Uterus (tissue), 4 donors: Measurements from ENCODE around the gene TMBIM1. TPM values are rescaled to one million over a fixed set of nuclear protein-coding genes. Genes with fewer than 3 reads are reported as not detected.
A peak's percentile ranks its signal among the peaks of the same experiment; 100 is the strongest.
"Not testable (repeated sequence)": the region's sequence is repeated elsewhere in the genome, so short reads cannot be mapped to it uniquely, and the experiment has no call there.

Source experiments
- DNase-seq, 2 donors: peaks; one replicate each; pipeline ENCODE4 v3.0.0-alpha.2; 2019 to 2020
- H3K27ac ChIP-seq, 2 donors: fragments of 200-600 bp; sonication (generic); 1 replicate in 1 of 2; 2 replicates in 1 of 2; pipeline ENCODE4 v1.5.1; 2016 to 2018
- H3K27me3 ChIP-seq, 2 donors: fragments of 200-600 bp; sonication (generic); one replicate each; pipeline ENCODE4 v1.5.1; 2018 to 2019; ENCODE audit warnings: control low read depth in 1 of 2
- H3K36me3 ChIP-seq, 2 donors: fragments of 200-600 bp; sonication (generic); one replicate each; pipeline ENCODE4 v1.5.1; 2019; ENCODE audit warnings: control low read depth in 1 of 2
- H3K4me1 ChIP-seq, 2 donors: fragments of 200-600 bp; sonication (generic); one replicate each; pipeline ENCODE4 v1.5.1; 2018 to 2019; ENCODE audit warnings: control low read depth in 1 of 2
- H3K4me3 ChIP-seq, 2 donors: fragments of 200-600 bp; sonication (generic); 1 replicate in 1 of 2; 2 replicates in 1 of 2; pipeline ENCODE4 v1.5.1; 2018 to 2019; ENCODE audit warnings: mild to moderate bottlenecking in 1 of 2
- H3K9me3 ChIP-seq, 2 donors: fragments of 200-600 bp; sonication (generic); one replicate each; pipeline ENCODE4 v1.5.1; 2019; ENCODE audit warnings: control low read depth in 1 of 2
- POLR2A ChIP-seq, 2 donors: fragments of 450-650 bp; IDR thresholded peaks; one replicate each; pipeline ENCODE4 v1.6.1; 2016; ENCODE audit warnings: antibody characterized with exemption in 2 of 2, mild to moderate bottlenecking in 1 of 2, moderate library complexity in 1 of 2
- intact Hi-C: fragments of 100-400 bp; cut with DNase I; formaldehyde crosslinking; loops from one replicate; pipeline ENCODE4 v1.15.1; 2023; ENCODE audit warnings: low total_unique reads
- total RNA-seq, 4 donors: library from RNA; depleted of rRNA in 3 of 4; stranded (reverse); fragments of >200 nt in 3 of 4; gene quantifications; one replicate each; pipeline versions ENCODE4 v1.1.0 to v1.2.4, GENCODE V29; 2014 to 2023
- TF ChIP-seq, protein P1 (sequence below), 4 experiments: fragments of 200-600 bp in 2 of 4; fragments of 450-650 bp in 2 of 4; sonication (generic) in 2 of 4; IDR thresholded peaks; one replicate each; pipeline ENCODE4 v1.5.1; 2016 to 2019; ENCODE audit warnings: antibody characterized with exemption in 4 of 4, mild to moderate bottlenecking in 2 of 4, moderate library complexity in 1 of 4
- donor health status: DM: yes; HTN: yes; CAD: no.

TMBIM1 gene
- total RNA-seq, 4 donors from 2014 or later = 112 to 166 (median 120) TPM

DNA sequence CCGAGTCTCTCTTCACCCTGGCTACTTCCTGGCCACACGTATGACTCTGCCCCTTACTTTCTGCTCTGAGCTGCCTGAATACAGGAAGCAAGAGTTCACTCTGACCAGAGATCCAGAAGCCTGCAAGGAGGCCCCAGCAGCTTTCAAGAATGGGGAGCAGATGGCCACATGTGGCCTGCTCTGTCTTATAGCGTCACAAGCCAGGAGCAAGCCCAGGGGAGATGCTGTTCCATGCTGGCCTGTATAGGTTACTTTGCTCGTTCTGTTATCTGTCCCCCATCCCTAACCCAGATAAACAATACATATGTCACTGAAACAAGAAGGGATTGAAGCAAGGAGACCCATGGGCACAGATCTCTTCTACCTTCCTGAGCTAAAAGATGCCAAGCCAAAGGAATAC is 17.7 kb downstream of the TMBIM1 start:
- Histone ChIP-seq H3K27me3 (no peaks in the 10 kb centered on the region), H3K4me3 (no peak overlapping the region), H3K27ac (peak overlapping the region in 1 of 2 donors; percentile 86), H3K4me1 (peaks cover 11 to 16% of the 10 kb centered on the region in 2 donors), H3K9me3 (no peaks in the 10 kb centered on the region), H3K36me3 (no peaks in the 10 kb centered on the region)
- TF ChIP-seq, protein P1, sequence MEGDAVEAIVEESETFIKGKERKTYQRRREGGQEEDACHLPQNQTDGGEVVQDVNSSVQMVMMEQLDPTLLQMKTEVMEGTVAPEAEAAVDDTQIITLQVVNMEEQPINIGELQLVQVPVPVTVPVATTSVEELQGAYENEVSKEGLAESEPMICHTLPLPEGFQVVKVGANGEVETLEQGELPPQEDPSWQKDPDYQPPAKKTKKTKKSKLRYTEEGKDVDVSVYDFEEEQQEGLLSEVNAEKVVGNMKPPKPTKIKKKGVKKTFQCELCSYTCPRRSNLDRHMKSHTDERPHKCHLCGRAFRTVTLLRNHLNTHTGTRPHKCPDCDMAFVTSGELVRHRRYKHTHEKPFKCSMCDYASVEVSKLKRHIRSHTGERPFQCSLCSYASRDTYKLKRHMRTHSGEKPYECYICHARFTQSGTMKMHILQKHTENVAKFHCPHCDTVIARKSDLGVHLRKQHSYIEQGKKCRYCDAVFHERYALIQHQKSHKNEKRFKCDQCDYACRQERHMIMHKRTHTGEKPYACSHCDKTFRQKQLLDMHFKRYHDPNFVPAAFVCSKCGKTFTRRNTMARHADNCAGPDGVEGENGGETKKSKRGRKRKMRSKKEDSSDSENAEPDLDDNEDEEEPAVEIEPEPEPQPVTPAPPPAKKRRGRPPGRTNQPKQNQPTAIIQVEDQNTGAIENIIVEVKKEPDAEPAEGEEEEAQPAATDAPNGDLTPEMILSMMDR (IDR thresholded peaks at IDR 0.05) = no peak
- TF ChIP-seq POLR2A (IDR thresholded peaks at IDR 0.05) = no peak
- no peak for DNase-seq
- intact Hi-C loops = no loop called here

DNA sequence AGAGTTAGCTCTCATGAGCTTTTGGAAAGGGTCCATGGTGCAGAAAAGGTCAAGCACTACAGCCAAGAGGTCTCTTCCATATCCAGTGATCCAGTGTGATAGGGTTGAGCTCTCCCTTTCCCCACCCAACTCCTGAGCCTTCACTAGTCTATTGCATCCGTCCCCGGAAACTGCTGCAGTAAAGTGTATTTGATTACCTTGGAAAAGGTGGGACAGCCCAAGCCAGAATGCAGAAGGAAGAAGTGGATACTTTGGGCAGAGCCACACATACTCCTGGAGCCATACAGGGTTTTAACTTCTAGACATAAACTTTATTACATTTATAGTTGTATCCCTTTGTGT is 18.4 kb downstream of the TMBIM1 start:
- DNase-seq = no peak
- Histone ChIP-seq H3K36me3 (no peaks in the 10 kb centered on the region), H3K27me3 (no peaks in the 10 kb centered on the region), H3K4me3 (no peak overlapping the region), H3K27ac (peak overlapping the region; percentile 76 to 86), H3K4me1 (peaks cover 11 to 20% of the 10 kb centered on the region in 2 donors), H3K9me3 (no peaks in the 10 kb centered on the region)
- intact Hi-C loops = no loop called here
- TF ChIP-seq, protein P1 (IDR thresholded peaks at IDR 0.05) = no peak
- TF ChIP-seq POLR2A (IDR thresholded peaks at IDR 0.05) = no peak

DNA sequence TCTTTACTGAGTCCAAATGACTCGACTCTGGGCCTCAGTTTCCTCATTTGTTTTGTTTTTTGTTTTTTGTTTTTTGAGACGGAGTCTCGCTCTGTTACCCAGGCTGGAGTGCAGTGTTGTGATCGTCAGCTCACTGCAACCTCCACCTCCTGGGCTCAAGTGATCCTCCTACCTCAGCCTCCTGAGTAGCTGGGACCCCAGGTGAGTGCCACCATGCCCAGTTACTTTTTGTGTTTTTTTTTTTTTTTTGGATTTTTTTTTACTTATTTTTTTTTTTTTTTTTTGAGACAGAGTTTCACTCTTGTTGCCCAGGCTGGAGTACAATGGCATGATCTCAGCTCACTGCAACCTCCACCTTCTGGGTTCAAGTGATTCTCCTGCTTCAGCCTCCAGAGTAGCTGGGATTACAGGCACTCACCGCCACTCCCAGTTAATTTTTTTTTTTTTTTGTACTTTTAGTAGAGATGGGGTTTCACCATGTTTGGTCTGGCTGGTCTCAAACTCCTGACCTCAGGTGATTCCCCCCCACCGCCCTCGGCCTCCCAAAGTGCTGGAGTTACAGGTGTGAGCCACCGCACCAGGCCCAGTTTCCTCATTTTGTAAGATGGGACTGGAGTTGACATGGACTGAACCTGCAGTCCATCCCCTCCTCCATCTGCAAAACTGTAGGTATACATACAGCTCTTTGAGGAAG is 18.9 kb downstream of the TMBIM1 start:
- H3K9me3 ChIP-seq, H3K36me3 ChIP-seq, H3K4me3 ChIP-seq, H3K27me3 ChIP-seq, intact Hi-C loops, DNase-seq: not testable (repeated sequence)
- H3K27ac ChIP-seq = peak overlapping the region; percentile 76 to 86
- peaks cover 11 to 22% of the 10 kb centered on the region in 2 donors for H3K4me1 ChIP-seq

DNA sequence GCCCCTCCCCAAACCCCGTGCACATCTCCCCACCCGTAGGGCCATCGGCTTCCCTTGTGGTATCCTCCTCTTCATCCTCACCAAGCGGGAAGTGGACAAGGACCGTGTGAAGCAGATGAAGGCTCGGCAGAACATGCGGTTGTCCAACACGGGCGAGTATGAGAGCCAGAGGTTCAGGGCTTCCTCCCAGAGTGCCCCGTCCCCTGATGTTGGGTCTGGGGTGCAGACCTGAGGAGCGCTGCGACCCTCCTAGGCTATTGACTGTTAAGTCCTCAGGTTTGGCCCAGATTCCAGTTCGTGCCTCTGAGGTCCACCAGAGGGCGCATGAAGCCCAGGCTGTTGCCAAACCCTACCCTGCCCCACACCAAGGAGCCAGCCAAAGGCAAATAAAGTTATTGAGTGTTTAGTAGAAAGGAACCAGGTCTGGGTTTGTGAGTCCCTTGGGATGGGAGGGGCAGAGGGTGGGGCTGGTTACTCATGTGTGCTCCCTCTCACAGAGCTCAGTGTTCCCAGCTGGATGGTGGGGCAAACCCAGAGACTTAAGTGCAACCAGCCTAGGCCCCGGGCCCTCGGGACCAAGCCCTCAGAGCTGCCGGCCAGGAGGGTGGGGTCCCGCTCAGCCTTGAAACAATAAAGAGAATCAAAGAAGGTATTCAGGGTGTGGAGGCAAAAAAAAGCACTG is 19.6 kb downstream of the TMBIM1 start:
- intact Hi-C loops = no loop called here
- Histone ChIP-seq H3K4me1 (peaks cover 11 to 22% of the 10 kb centered on the region in 2 donors), H3K36me3 (no peaks in the 10 kb centered on the region), H3K27me3 (no peaks in the 10 kb centered on the region), H3K27ac (peak overlapping the region; percentile 76 to 86), H3K4me3 (no peak overlapping the region), H3K9me3 (no peaks in the 10 kb centered on the region)
- TF ChIP-seq, protein P1 (IDR thresholded peaks at IDR 0.05) = peak; percentile 87 to 94 (median 92)
- peak in 1 of 2 donors; percentile 19 for TF ChIP-seq POLR2A (IDR thresholded peaks at IDR 0.05)
- DNase-seq = peak; percentile 89 to 95

- H3K4me3 ChIP-seq = no peak overlapping the region
- H3K27me3 ChIP-seq = no peaks in the 10 kb centered on the region
- no peak for DNase-seq
- no peaks in the 10 kb centered on the region for H3K36me3 ChIP-seq
- intact Hi-C loops = no loop called here
- TF ChIP-seq, protein P1 (IDR thresholded peaks at IDR 0.05) = no peak
- TF ChIP-seq POLR2A (IDR thresholded peaks at IDR 0.05) = no peak
- H3K9me3 ChIP-seq = no peaks in the 10 kb centered on the region
- H3K27ac ChIP-seq = peak overlapping the region; percentile 76 to 86
- peaks cover 11 to 22% of the 10 kb centered on the region in 2 donors for H3K4me1 ChIP-seq
Observed at GRCh38 chr2:218271865-218272530, 20.3 kb downstream of the TMBIM1 start.
